Mononuclear cell (primary cell): ENCODE measurements around the gene AQR. TPM values are rescaled to one million over a fixed set of nuclear protein-coding genes. Genes with fewer than 3 reads are reported as not detected.
"Not testable (repeated sequence)": the region's sequence is repeated elsewhere in the genome, so short reads cannot be mapped to it uniquely, and the experiment has no call there.

Experiments used
- H3K27me3 ChIP-seq: 2 replicates; pipeline ENCODE4 v1.6.0; 2011; ENCODE audit warnings: low read length, control low read depth; ENCODE audit not compliant: insufficient read depth
- H3K4me1 ChIP-seq: 2 replicates; pipeline ENCODE4 v1.5.1; 2011; ENCODE audit warnings: mild to moderate bottlenecking, low read length, control low read depth; ENCODE audit not compliant: insufficient read depth
- H3K4me3 ChIP-seq: 2 replicates; pipeline ENCODE4 v1.5.1; 2011; ENCODE audit warnings: mild to moderate bottlenecking, low read length, moderate library complexity
- H3K9me3 ChIP-seq: 2 replicates; pipeline ENCODE4 v1.5.1; 2011; ENCODE audit warnings: low read depth, mild to moderate bottlenecking, control low read depth, low read length
- total RNA-seq: library from RNA; depleted of rRNA; stranded (reverse); fragments of >200 nt; gene quantifications from one replicate; pipeline ENCODE4 v1.2.3, GENCODE V29; 2012

Gene AQR
- total RNA-seq, 1 donor, result 38.4 TPM

- H3K9me3 ChIP-seq, H3K27me3 ChIP-seq, H3K4me3 ChIP-seq, H3K4me1 ChIP-seq: not testable (repeated sequence)
Measured at GRCh38 chr15:34928349-34928748, 41.2 kb downstream of the AQR start.

GRCh38 chr15:34927726-34928125 lies 41.8 kb downstream of the AQR start:
- H3K9me3 ChIP-seq, result no peaks in the 10 kb centered on the region
- no peak overlapping the region for H3K4me3 ChIP-seq
- H3K4me1 ChIP-seq, result no peaks in the 10 kb centered on the region
- H3K27me3 ChIP-seq, result no peaks in the 10 kb centered on the region

- no peak overlapping the region for H3K4me3 ChIP-seq
- no peaks in the 10 kb centered on the region for H3K27me3 ChIP-seq
- no peaks in the 10 kb centered on the region for H3K9me3 ChIP-seq
- H3K4me1 ChIP-seq, result no peaks in the 10 kb centered on the region
Measured at GRCh38 chr15:34914317-34914716, 55.2 kb downstream of the AQR start.

- Histone ChIP-seq H3K4me3 (no peak overlapping the region), H3K27me3 (no peaks in the 10 kb centered on the region), H3K9me3 (no peaks in the 10 kb centered on the region), H3K4me1 (no peaks in the 10 kb centered on the region)
Measured at GRCh38 chr15:34905047-34905446, 64.5 kb downstream of the AQR start.

- Histone ChIP-seq H3K9me3 (no peaks in the 10 kb centered on the region), H3K4me3 (no peak overlapping the region), H3K27me3 (no peaks in the 10 kb centered on the region), H3K4me1 (no peaks in the 10 kb centered on the region)
Measured at GRCh38 chr15:34904527-34904926, 65.0 kb downstream of the AQR start.

GRCh38 chr15:34900748-34901147 lies 68.8 kb downstream of the AQR start:
- no peaks in the 10 kb centered on the region for H3K9me3 ChIP-seq
- no peak overlapping the region for H3K4me3 ChIP-seq
- H3K27me3 ChIP-seq, result no peaks in the 10 kb centered on the region
- H3K4me1 ChIP-seq, result no peaks in the 10 kb centered on the region

GRCh38 chr15:34896183-34896582 lies 73.4 kb downstream of the AQR start:
- no peak overlapping the region for H3K4me3 ChIP-seq
- H3K27me3 ChIP-seq, result no peaks in the 10 kb centered on the region
- no peaks in the 10 kb centered on the region for H3K4me1 ChIP-seq
- peaks cover 23% of the 10 kb centered on the region for H3K9me3 ChIP-seq

GRCh38 chr15:34893967-34894366 lies 75.6 kb downstream of the AQR start:
- Histone ChIP-seq H3K9me3 (peaks cover 23% of the 10 kb centered on the region), H3K4me1 (no peaks in the 10 kb centered on the region), H3K4me3 (no peak overlapping the region), H3K27me3 (no peaks in the 10 kb centered on the region)

- no peaks in the 10 kb centered on the region for H3K4me1 ChIP-seq
- H3K9me3 ChIP-seq, result peaks cover 23% of the 10 kb centered on the region
- no peaks in the 10 kb centered on the region for H3K27me3 ChIP-seq
- no peak overlapping the region for H3K4me3 ChIP-seq
Measured at GRCh38 chr15:34892963-34893591, 76.5 kb downstream of the AQR start.

- peaks cover 23% of the 10 kb centered on the region for H3K9me3 ChIP-seq
Measured at GRCh38 chr15:34890424-34890823, 79.1 kb downstream of the AQR start.

GRCh38 chr15:34889476-34889875 lies 80.1 kb downstream of the AQR start:
- no peaks in the 10 kb centered on the region for H3K27me3 ChIP-seq
- H3K4me1 ChIP-seq, result no peaks in the 10 kb centered on the region
- no peak overlapping the region for H3K4me3 ChIP-seq
- peaks cover 23% of the 10 kb centered on the region for H3K9me3 ChIP-seq

More at GRCh38 chr15:34890424-34890823, 79.1 kb downstream of the AQR start:
- no peak overlapping the region for H3K4me3 ChIP-seq
- no peaks in the 10 kb centered on the region for H3K4me1 ChIP-seq
- no peaks in the 10 kb centered on the region for H3K27me3 ChIP-seq

GRCh38 chr15:34886134-34886533 lies 83.4 kb downstream of the AQR start:
- H3K4me1 ChIP-seq, result no peaks in the 10 kb centered on the region
- H3K9me3 ChIP-seq, result no peaks in the 10 kb centered on the region
- no peaks in the 10 kb centered on the region for H3K27me3 ChIP-seq
- H3K4me3 ChIP-seq, result no peak overlapping the region

GRCh38 chr15:34883633-34884032 lies 85.9 kb downstream of the AQR start:
- H3K4me1 ChIP-seq, result no peaks in the 10 kb centered on the region
- H3K27me3 ChIP-seq, result no peaks in the 10 kb centered on the region
- no peak overlapping the region for H3K4me3 ChIP-seq
- no peaks in the 10 kb centered on the region for H3K9me3 ChIP-seq

GRCh38 chr15:34883042-34883441 lies 86.5 kb downstream of the AQR start:
- H3K4me3 ChIP-seq, result no peak overlapping the region
- H3K9me3 ChIP-seq, result no peaks in the 10 kb centered on the region
- H3K4me1 ChIP-seq, result no peaks in the 10 kb centered on the region
- H3K27me3 ChIP-seq, result no peaks in the 10 kb centered on the region

GRCh38 chr15:34879107-34879506 lies 90.4 kb downstream of the AQR start:
- Histone ChIP-seq H3K4me3 (no peak overlapping the region), H3K4me1 (no peaks in the 10 kb centered on the region), H3K9me3 (no peaks in the 10 kb centered on the region), H3K27me3 (no peaks in the 10 kb centered on the region)

GRCh38 chr15:34876640-34877039 lies 92.9 kb downstream of the AQR start:
- Histone ChIP-seq H3K4me1 (no peaks in the 10 kb centered on the region), H3K9me3 (no peaks in the 10 kb centered on the region), H3K4me3 (no peak overlapping the region), H3K27me3 (no peaks in the 10 kb centered on the region)
